Fibroblast of mammary gland (primary cell): ENCODE results near the gene SMAD7.
"Not testable (repeated sequence)": the region's sequence is repeated elsewhere in the genome, so short reads cannot be mapped to it uniquely, and the experiment has no call there.

Experiments used
- DNase-seq: peaks from one replicate; pipeline ENCODE4 v3.0.0-alpha.2; 2010; ENCODE audit warnings: low read depth
- H3K4me3 ChIP-seq: 2 replicates; pipeline ENCODE4 v1.5.1; 2011; ENCODE audit warnings: low read depth, mild to moderate bottlenecking, low read length, moderate library complexity; ENCODE audit not compliant: control insufficient read depth
- TF ChIP-seq, protein P1 (sequence below): conservative IDR thresholded peaks from 2 replicates; pipeline ENCODE4 v1.5.1; 2011; ENCODE audit warnings: low read depth, low read length, inconsistent platforms; ENCODE audit not compliant: control insufficient read depth, insufficient read depth

The SMAD7 gene

DNA sequence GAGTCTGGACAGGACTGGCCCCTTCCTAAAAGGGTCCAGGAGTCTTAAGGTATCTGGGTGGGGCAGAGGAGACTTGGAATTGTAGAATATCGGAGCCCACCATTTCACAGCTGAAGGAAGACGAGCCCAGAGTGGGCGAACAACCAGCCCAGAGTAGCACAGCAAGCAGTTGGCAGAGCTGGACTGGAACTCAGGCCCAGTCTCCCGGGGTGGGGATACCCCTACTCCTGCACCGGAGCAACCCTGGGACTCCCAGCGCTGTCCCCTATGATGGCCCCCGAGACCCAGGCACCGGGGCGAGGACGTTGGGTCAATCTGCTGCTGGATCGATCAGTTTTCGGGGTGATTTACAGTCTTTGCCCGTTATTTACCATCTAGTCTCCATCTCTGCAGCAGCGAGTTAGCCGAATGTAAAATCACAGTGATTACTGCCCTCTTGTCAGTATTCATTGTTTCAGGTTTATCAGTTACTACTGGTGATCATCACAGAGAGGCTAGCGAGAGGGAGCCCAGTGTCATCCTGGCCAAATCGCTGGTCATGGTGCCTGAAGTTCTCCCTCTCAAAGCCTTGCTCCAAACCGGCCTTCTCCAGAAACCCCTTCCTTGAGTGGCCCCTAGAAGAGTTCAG, 75.3 kb downstream of the SMAD7 start:
- H3K4me3 ChIP-seq: no peak overlapping the region
- DNase-seq: no peak

DNA sequence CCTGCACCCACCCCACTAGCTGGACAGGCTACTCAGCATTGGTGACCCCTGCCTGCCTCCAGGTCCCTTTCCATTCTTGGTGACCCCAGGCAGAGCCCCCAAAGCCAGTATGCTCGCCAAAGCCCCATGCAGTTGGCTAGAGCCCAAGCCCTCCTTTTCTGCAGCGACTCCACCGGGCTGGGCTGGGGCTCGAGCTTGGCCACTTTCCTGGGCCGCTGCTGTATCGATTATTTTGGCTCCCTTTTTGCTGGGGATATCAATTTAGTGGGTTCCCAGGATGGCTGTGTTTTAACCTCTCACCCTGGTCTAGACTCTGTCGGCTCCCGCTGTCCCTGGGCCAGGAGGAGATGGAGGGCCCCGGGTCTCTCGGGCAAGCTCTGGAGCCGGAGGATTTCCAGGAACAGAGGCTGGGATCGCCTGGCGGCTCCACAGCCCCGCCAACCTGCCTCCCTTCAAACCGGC, 76.0 kb downstream of the SMAD7 start:
- no peak overlapping the region for H3K4me3 ChIP-seq
- DNase-seq: no peak
- TF ChIP-seq, protein P1, sequence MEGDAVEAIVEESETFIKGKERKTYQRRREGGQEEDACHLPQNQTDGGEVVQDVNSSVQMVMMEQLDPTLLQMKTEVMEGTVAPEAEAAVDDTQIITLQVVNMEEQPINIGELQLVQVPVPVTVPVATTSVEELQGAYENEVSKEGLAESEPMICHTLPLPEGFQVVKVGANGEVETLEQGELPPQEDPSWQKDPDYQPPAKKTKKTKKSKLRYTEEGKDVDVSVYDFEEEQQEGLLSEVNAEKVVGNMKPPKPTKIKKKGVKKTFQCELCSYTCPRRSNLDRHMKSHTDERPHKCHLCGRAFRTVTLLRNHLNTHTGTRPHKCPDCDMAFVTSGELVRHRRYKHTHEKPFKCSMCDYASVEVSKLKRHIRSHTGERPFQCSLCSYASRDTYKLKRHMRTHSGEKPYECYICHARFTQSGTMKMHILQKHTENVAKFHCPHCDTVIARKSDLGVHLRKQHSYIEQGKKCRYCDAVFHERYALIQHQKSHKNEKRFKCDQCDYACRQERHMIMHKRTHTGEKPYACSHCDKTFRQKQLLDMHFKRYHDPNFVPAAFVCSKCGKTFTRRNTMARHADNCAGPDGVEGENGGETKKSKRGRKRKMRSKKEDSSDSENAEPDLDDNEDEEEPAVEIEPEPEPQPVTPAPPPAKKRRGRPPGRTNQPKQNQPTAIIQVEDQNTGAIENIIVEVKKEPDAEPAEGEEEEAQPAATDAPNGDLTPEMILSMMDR: no peak

More for the DNA sequence above, 75.3 kb downstream of the SMAD7 start:
- TF ChIP-seq, protein P1: no peak

DNA sequence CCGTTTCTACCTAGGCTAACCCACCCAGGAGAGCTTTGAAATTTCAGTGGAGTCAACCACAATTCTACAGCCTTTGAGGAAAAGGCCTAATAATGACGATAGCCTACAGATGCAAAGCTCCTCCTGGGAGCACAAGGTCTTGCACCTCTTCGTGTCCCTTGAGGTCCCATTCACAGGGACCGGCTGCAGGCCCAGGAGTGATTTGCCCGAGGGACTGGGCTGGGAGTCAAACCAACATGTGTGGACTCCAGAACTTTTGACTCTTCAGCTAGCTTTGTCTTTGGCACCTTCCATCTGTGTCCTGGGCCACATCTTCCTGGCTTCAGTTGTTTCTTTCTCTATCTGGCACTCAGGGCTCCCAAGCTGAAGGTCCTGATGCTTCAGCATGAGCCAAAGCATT, 76.5 kb downstream of the SMAD7 start:
- DNase-seq: no peak
- TF ChIP-seq, protein P1: no peak
- H3K4me3 ChIP-seq: no peak overlapping the region

DNA sequence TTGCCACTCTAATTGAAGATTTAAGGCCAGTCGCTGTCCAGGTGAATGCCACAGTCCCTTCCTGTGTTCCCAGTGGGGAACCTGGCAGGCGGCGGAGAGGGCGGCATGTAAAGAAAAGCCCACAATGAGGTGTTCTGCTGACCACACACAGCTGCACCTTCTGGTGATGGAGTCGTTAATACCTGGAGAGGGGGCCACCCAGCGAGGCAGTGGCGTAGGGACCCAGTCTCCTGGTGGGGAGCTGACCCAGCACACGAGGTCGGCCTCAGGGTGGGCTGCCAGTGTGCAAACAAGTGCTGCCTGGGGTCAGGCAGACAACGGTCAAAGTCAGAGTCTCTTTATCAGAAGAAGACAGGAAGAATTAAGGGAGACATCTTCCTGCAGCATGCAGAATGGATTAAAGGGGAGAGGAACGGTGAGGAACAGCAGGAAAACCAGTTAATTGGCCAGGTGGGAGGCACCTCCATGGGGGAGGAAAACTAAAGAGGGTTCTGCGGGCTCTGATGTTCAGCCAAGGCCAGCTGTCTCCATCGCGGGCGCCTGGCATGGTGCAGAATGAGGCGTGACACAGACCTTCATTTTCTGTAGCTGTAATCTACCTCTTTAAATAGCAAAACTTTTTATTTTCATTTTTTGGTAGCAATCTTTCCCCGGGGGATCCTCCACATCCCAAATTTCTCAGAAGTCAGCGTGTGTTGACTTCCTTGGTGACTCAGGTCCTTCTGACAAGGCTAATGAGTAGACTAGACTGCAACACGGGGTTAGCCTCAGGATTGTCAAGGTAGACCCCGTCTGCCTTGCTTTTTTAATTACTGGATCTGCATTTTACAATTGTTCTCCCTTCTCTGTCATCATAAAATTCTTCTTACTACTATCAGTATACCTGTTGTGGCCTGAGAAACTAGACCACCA, 78.3 kb downstream of the SMAD7 start:
- no peak overlapping the region for H3K4me3 ChIP-seq
- DNase-seq: peak; percentile 68
- TF ChIP-seq, protein P1: no peak

DNA sequence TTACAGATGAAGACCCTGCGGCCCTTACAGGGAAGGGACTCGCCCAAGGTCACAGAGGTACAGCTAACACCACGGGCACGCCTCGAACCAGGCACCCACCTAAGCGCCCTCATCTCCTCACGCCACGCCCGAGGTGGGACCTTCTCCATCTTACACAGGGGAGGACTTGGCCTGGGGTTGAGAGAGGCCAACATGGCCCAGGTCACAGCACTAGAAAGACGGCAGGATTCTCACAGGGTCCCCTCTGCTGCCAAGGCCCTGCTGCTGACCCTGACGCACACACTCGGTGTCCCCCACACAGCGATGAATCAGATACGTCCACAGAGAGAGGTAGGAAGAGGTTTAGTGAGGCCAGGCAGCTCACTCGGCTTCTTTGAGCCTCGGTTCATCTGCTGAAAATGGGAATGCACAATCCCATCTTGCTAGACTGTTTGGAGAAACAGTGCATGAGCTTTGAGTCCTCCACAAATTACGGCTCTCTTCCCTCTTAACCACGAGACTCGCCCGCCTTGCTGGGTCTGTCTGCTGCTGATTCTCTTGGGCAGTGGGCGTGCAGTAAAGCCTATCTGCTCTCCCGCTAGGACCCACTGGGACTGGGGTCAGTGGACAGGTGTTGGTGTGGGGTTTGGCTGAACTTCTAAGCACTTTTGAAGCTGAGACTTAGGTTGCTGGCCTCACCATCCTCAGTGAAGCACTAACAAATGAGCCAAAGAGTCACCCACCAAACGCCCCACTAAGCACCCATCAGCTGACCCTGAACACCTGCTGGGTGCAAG, 79.2 kb downstream of the SMAD7 start:
- TF ChIP-seq, protein P1: no peak
- DNase-seq: no peak
- no peak overlapping the region for H3K4me3 ChIP-seq

DNA sequence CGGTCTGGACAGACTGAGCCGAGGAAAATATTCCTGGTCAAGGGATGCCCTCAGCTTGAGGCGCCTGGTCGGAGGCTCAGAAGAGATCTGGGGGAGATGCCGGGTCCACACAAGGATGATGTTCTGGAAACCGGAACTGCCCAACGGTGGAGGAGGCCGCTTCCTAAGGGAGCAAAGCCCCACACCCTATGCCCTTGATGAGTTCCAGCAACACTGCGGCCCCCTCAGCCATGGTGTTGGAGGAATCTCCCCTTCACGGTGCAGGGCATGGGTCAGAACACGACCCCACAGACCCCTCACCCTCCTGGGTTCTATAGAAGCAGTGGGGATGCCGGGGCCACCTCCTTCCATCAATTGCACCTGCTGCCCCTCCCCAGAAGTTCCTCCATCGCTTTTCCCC, 79.8 kb downstream of the SMAD7 start:
- not testable (repeated sequence) for H3K4me3 ChIP-seq, DNase-seq
